Superior temporal gyrus (tissue), 1 donor: ENCODE results near the gene FOXK1.

Experiments used
- DNase-seq: peaks from one replicate; pipeline ENCODE4 v3.0.0-alpha.2; 2016; ENCODE audit errors: extremely low spot score

FOXK1 gene

DNA sequence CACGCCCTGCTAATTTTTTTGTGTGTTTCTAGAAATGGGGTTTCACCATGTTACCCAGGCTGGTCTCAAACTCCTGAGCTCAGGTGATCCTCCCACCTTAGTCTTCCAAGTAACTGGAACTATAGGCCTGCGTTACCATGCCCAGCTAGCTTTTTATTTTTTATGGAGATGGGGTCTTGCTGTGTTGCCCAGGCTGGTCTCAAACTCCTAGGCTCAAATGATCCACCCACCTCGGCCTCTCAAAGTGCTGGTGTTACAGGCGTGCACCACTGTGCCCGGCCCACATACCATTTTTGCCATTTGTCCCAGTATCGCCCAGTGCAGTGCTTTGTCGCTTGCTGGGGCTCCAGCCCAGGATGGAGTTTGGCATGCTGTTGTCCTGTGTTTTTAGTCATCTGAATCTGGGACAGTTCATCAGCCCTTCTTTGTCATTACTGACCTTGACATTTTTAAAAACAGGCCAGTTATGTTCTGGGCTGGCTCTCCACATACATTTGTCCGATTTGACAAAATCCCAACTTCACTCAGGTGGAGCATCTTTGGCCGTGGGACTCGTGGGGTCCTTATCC, 16.7 kb downstream of the FOXK1 start:
- DNase-seq, result peak; percentile 2

DNA sequence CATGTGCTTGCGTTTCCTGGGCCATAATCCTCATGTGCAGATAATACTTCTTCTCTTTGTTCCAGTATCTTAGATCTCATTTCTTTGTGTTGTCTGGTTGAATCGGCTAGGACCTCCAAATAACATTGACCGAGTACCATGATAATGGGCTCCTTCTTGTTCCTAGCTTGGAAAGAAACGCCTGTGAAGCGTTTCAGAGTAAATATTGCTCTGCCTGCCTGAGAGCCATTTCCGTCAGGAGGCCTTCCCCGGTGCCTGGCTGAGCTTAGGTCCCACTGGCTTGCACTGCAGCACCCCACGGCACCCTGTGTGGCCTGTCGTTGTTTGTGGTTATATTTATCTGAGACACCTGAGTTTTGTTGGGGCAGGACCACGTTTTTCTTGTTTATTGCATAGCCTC, 17.7 kb downstream of the FOXK1 start:
- peak; percentile 5 for DNase-seq

DNA sequence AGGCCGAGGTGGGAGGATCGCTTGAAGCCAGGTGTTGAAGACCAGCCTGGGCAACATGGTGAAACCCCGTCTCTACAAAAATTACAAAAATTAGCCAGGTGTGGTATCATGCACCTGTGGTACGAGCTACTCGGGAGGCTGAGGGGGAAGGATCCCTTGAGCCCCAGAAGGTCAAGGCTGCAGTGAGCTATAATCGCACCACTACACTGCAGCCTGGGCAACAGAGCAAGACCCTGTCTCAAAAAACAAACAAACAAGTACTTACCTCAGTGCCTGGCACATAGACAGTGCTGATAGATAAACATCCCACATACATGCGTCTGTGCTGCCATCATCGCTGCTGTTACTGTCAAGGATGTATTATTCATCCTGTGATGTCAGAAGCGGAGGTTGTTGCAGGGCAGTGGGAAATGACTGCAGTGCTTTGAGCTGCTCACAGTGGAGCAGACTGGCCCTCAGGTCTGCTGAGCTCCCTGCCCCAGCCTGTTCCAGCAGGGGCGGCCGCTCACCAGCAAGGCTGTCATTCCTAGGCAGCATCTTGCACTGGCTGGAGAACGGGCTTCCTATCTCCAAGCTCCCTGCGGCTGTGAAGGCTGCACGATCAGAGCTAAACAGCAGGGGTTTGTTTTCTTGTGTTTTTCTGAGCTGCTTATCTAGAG, 18.6 kb downstream of the FOXK1 start:
- peak; percentile 29 for DNase-seq

DNA sequence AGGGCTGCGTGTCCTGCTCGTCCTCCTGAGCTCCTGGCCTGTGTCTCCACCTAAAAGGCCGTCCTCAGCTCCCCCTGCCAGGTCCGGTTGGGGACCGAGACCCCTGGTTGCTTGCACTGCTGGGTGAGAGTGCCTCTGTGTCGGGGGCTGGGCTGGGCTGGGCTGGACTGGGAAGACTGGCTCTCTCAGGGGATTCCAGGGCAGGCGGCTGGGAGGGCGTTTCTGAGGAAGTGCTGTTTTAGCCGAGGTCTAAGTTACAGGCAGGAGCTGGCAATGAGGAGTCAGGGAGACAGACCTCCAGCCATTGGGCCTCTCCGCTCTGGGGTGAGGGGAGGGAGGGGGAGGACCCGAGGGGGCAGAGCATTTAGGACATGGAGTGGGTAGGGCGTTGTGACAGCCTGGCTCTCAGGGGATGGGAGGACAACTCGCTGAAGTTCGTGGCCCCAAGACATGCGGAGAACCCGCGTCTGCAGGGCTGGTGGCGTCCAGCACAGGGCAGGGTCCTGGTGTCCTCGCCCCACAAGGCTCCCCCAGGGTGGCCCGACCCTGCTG, 20.9 kb downstream of the FOXK1 start:
- no peak for DNase-seq

DNA sequence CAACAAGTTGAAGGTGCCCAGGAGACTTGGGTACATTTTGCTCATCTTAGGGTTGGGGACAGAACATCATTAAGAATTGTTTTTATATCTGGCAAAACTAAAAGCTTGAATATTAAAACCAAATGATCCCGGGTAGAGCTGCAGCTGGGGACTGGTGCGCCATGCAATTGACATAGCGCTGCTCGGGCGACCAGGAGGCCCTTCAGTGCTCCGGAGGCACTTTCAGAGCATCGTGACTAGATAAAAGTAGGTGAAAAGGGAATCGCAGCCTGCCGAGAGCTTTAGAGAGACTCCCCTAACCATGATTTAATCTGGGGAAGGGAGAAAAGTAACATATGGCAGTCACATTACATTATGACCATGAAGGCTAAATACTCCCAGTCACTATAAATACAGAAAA, 21.4 kb downstream of the FOXK1 start:
- no peak for DNase-seq

DNA sequence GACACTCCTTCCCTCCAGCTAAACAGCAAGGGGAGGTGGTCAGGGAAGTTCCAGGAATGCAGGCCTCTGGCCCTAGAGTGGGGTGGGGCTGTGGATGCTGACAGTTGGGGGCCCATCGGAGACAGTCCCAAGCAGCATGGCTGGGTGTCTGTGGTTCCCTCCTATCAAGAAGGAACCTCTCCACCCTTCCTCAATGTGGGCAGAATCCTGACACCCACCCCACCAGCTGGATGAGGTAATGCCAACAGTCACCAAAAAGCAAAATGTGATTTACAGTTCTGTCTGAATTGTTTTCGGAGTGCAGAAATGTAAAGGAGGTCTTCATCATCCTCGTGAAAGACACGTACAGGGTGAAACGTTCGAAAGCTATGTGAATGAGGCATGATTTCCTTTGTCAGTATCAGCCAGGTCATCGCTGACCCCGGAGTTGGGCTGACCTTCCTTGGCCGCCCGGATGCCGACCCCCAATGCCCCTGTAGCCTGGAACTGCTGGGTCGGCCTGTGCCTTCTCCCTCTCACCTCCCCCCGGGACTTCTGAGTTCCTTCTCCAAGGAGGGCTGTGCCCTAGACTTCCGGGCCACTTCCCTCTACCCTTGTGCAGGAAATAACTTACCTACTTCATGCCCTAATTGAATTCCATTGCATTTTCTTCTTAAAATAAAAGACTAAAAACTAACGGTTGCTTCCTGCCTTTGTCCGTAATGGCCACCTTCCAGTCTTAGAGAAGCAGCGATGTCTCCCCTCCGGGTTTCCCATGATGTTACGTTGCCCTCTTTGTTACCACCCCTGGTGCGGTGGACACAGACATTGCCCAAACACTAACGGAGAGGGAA, 24.5 kb downstream of the FOXK1 start:
- no peak for DNase-seq

DNA sequence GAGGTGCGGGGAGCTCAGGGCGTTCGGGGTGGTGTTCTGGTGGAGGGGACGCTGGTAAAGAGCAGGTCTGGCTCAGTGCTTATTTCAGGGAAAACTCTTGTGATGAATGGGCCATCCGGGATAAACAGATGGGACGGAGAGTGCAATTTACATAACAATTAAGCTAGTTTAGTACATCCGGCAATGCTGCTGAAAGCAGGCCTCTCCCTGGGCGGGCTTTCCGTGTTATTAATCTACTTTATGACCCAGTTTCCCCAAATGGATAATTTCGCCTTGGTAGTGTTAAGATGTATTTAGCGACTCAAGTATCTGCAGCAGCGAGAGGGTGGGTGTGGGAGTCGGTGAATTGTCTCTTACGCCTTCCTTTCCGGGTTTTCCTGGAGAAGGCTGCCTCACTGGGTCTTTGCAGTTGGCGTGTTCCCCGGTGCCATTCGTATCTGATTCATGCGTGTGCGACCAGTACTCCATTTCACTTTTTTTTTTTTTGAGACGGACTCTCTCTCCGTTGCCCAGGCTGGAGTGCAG, 25.2 kb downstream of the FOXK1 start:
- no peak for DNase-seq

DNA sequence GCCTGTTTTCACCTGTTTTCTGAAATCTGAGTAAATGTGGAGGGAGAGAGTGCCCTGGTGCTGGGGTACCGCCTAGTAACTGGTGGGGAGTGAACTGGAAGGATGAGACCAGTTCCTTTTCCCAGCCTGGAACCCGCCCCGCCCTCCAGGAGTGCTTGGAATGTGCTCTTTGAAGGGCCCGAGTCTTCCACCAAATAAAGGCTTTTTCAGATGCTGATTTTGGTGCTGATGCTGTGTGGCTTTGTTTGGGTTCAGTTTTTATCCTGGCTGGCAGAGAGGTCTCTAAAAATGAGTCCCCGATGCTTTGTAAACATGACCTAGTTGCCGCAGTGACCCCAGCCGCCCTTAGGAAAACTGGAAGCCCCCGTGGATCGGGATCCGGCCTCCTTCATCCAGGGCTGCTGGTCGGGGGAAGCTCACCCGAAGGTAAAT, 25.9 kb downstream of the FOXK1 start:
- DNase-seq, result no peak

DNA sequence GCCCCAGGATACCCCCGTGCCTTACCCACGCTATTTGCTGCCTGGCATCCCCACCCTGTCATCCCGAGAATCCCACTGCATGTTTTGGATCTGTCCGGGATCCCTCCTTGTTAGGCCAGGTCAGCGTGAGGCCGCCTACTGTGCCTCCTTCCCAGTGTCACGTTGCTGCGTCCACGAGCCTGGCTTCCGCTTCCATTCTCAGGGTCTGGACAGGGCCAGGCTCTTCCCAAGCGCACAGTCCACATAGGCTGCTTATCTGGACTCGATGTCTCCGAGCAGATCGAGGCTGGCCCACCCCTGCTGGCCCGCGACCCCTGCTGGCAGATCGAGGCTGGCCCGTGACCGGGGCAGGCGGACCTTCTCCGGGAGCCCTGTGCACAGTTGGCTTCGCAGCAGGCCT, 27.1 kb downstream of the FOXK1 start:
- no peak for DNase-seq

DNA sequence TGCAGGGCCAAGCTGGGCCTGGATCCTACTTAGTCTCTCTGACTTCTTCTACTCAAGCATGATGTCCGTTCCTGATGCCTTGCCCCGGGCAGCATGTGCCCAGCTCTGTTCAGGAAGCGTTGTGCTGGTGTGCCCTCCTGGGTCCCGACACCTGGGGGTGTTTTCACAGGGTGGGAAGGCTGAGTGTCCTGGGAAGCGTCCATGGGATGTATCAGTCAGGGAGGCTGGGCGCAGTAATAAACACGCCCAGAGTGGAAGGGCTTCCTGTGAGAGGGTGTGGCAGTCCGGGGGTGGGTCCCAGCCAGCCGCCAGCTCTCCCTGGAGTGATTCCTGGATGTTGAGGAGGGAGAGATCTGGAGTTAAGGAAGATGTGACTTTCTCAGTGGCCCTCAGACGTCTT, 29.0 kb downstream of the FOXK1 start:
- no peak for DNase-seq

DNA sequence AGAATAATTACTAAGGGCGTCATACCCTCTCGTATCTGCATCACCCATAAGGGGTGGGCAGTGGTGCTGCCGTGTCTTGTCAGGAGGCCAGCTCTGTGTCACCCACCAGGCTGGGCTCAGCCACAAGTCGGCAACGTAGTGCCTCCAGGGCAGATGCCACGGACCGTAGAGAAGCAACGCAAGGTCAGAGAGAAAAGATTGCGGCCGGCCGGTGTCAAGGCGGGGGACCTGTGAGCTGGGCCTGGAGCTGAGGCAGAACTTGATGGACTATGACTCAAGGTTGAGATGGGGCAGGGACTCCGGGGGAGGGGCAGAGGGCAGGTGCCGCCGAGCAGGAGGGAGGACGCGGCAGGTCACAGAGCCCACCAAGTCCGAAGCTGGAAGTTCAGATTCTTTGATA, 29.5 kb downstream of the FOXK1 start:
- DNase-seq, result no peak

DNA sequence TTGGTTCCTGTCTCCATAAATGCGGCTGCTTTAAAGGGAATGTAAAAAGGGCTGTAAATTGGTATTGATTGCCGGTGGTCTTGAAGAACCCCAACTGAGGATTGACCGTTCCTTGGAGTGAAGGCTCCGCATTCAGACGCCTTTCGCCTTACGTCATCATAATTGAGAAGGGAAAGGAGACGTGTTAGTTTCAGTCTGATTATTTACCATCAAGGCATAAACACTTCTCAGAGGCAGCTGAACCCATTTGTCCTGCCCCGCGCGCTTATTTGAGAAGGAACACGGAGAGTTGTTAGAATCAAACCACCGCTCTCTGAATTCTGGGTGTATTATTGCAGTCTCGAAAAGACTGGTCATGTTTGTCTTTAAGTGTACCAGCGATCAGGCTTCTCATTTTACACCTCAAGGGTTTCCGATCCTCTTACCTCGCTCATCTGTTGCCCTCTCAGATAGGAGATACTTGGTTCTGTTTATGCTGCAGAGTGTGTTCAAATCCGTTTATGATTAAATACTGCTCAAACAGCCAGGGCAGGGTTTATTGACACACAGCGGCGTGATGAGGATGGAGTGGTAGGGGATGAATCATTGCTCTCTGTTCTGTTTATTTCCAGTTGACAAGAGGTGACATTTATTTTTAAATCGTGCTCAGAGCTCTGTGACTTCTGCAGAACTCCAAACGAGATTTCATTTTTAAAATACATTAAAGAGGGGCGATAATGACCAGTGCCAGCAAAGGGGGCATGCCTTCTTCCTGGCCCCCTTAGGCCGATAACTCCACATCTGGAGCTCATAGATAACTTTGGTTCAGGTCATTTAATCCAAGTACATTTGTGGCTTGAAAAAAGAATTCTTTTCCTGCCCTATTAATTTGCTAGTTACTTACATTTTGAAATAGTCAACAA, 30.4 kb downstream of the FOXK1 start:
- DNase-seq, result no peak

DNA sequence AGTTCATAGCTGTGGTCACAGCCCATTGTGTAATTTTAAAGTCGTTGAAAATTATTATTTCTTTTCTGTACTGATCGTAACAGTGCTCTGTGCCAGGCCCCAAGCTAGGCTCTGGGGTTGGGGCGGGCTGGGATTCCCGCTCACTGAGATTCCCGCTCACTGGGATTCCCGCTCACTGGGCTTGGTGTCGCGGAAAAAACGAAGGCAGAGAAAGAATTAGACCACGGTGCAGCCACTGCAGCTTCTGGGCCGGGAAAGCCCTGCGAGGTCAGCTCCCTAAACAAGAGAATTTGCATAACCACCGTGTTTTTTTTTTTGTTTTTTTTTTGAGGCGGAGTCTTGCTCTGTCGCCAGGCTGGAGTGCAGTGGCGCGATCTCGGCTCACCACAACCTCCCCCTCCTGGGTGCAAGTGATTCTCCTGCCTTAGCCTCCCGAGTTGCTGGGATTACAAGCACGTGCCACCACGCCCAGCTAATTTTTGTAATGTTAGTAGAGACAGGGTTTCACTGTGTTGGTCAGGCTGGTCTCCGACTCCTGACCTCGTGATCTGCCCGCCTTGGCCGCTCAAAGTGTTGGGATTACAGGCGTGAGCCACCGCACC, 31.2 kb downstream of the FOXK1 start:
- no peak for DNase-seq

DNA sequence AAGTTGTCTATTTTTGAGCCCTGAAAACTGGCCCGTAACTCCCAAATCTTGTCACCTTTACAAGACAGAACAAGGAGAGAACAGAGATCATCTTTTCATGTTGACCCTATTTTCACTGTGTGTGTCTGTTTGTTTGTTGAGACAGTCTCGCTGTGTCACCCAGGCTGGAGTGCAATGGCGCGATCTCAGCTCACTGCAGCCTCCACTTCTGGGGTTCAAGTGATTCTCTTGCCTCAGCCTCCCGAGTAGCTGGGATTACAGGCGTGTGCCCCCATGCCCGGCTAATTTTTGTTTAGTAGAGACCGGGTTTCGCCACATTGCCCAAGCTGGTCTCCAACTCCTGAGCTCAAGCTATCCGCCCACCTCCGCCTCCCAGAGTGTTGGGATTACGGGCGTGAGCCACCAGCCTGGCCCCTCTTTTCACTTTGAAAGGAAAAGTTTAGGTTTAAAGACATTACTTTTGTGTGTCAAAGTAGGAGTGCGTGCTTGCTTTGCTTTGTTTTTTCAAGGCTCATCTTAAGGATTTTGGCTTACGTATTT, 32.1 kb downstream of the FOXK1 start:
- DNase-seq, result no peak

DNA sequence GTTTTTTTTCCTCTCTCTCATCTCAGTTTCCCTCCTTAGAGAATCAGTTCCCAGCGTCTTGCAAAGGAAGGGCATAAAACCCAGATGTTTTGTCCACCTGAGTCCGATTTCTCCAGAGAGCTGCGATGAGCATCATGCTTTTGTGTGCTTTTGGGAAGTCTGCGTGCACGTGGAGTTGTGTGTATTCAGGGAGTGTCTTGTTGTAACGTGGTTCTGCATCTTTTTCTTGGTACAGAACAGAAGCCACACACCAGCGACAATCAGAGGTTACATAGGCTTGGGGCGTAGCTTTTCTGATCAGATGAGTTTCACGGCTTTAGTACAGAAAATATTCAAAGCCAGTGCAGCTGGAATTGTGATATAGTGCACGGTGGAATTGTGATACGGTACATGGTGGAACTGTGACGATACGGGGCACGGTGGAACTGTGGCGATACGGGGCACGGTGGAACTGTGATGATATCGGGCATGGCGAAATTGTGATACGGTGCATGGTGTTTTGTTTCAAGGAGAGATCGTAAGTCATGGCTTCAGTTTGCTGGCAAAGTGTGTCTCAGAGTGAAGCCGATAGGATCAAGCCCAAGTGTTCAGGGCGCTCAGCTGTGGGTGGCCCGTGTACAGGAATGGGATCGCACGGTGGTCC, 32.8 kb downstream of the FOXK1 start:
- DNase-seq, result no peak

DNA sequence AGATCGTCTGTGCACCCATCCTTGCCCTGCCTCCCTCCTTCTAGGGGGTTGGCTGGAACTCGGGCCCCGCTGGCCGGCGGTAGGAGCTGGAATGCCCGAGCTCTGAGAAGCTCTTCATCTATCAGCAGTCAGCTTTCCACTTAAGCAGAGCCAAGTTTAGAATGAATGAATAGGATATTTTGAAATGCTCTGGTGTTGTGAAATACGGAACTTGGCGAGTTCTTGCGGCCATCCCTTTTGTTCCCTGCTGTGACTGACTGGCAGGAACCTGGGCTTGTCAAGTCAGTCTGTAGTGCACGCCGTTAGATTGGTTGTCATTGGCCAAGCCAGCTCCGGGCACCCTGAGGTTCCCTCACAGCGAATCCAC, 33.3 kb downstream of the FOXK1 start:
- DNase-seq, result peak; percentile 67

DNA sequence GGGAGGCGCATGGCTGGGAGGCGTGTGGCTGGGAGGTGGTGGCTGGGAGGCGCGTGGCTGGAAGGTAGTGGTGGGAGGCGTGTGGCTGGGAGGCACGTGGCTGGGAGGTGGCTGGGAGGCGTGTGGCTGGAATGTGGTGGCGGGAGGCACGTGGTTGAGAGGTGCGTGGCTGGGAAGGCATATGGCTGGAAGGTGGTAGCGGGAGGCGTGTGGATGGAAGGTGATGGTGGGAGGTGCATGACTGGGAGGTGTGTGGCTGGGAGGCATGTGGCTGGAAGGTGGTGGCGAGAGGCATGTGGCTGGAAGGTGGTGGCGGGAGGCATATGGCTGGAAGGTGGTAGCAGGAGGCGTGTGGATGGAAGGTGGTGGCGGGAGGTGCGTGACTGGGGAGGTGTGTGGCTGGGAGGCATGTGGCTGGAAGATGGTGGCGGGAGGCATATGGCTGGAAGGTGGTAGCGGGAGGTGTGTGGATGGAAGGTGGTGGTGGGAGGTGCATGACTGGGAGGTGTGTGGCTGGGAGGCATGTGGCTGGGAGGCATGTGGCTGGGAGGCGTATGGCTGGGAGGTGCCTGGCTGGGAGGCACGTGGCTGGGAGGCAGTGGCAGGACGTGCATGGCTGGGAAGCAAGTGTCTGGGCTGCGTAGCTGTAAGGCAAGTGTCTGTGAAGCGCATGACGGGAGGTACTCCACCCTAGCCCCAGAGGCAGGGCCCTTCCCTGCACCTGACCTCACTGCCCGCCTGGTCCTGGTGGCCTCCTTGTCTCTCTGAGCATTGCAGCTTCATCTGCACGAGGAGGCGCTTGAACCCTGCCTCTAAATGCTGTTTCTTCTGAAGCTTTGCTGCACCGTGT, 35.1 kb downstream of the FOXK1 start:
- DNase-seq, result no peak

DNA sequence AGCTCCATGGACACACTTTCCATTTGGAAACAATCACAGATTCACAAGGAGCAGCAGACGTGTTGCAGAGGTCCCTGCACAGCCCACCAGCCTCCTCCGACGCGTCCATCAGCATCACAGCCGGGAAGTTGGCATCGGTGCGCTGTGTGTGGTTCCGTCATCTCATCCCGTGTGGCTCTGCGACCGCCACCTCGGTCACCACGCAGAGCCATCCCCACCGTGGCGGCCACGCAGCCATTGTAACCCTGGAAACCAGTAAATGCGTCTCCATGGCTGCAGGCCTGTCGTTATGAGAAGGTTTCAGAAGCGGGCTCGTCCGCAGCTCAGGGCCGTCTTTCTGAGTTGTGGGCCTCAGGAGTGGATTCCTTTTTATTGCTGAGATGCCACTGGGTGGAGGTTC, 36.0 kb downstream of the FOXK1 start:
- DNase-seq, result no peak

DNA sequence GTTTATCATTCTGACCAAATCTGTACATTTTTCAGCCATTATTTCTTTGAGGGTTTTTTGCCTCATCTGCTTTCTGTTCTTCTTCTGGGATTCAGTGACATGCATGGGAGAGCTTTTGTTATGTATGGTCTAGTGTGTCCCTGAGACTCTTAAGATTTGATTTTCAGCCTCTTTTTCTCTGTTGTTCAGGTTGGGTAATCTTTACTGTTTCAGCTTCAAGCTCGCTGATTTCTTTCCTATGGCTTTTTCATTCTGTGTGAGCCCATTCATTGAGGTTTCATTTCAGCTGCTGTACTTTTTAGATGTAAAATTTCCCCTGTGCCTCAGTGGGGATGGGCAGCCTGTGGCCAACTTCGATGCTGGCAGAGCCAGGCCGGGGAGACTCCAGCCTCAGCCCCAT, 38.1 kb downstream of the FOXK1 start:
- no peak for DNase-seq
